ENCODE data around the gene PTPRN2. TPM values are rescaled to one million over a fixed set of nuclear protein-coding genes. Genes with fewer than 3 reads are reported as not detected.

The PTPRN2 gene
- total and polyA plus RNA-seq, 8 donors = 12.2 to 49.2 (median 31.8) TPM

DNA sequence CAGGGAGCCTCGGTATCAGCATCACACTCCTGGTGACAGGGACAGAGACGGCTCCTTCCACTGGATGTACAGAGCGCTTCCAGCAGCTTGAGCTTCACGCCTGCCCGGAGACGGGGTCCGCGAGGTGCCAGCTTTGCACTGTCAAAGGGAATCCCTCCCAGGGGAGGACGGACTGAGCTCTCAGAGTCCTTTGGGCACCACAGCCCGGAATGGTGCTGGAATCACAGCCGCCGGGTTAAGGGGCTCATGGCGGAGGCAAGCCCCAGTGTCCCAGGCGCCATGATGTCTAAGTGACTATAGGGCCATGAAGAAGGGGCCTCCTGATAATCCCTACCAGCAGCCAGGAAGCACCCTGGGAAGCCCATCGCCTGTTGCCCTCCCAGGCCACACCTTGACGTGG, 41.4 kb downstream of the PTPRN2 start:
- no peak overlapping the region for H3K4me3 ChIP-seq
- TF ChIP-seq, protein P1, sequence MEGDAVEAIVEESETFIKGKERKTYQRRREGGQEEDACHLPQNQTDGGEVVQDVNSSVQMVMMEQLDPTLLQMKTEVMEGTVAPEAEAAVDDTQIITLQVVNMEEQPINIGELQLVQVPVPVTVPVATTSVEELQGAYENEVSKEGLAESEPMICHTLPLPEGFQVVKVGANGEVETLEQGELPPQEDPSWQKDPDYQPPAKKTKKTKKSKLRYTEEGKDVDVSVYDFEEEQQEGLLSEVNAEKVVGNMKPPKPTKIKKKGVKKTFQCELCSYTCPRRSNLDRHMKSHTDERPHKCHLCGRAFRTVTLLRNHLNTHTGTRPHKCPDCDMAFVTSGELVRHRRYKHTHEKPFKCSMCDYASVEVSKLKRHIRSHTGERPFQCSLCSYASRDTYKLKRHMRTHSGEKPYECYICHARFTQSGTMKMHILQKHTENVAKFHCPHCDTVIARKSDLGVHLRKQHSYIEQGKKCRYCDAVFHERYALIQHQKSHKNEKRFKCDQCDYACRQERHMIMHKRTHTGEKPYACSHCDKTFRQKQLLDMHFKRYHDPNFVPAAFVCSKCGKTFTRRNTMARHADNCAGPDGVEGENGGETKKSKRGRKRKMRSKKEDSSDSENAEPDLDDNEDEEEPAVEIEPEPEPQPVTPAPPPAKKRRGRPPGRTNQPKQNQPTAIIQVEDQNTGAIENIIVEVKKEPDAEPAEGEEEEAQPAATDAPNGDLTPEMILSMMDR (IDR thresholded peaks at IDR 0.05) = no peak
- 93 to 94% methylated on average over 16 of the region's 16 CpGs for WGBS, 2 donors
- no peaks in the 10 kb centered on the region for H3K4me1 ChIP-seq
- no peaks in the 10 kb centered on the region for H3K9me3 ChIP-seq
- H3K36me3 ChIP-seq = no peaks in the 10 kb centered on the region
- FAIRE-seq (no peak), DNase-seq (peak in 1 of 6 donors; percentile 42), ATAC-seq (no peak)
- H3K27me3 ChIP-seq = no peaks in the 10 kb centered on the region
- H3K27ac ChIP-seq = no peak overlapping the region
- intact Hi-C loops (cut with DNase I) = no loop called here

DNA sequence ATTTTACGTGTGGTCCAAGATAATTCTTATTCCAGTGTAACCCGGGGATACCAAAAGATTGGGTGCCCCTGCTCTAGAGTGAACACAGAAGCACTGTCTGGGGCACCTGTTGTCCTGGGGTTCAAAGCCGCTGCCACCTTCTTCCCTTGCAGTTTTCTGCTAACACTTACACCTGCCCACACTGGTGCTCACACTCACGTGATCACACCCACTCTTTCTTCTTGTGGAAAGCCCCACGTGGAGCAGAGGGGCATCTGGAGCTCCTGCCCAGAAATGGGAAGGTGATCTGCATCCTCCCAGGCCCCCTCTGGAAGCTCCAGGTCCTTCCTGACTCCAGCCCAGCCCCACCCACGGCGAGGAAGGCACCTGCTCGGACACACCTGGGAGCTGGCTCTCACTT, 42.9 kb downstream of the PTPRN2 start:
- DNase-seq (peak in 1 of 6 donors; percentile 24), ATAC-seq (no peak), FAIRE-seq (no peak)
- no peaks in the 10 kb centered on the region for H3K4me1 ChIP-seq
- no peak overlapping the region for H3K27ac ChIP-seq
- TF ChIP-seq, protein P1 (IDR thresholded peaks at IDR 0.05) = no peak
- no peak overlapping the region for H3K4me3 ChIP-seq
- no peaks in the 10 kb centered on the region for H3K27me3 ChIP-seq
- intact Hi-C loops (cut with DNase I) = no loop called here
- 81 to 85% methylated on average over 8 of the region's 8 CpGs for WGBS, 2 donors
- H3K36me3 ChIP-seq = no peaks in the 10 kb centered on the region
- H3K9me3 ChIP-seq = no peaks in the 10 kb centered on the region

DNA sequence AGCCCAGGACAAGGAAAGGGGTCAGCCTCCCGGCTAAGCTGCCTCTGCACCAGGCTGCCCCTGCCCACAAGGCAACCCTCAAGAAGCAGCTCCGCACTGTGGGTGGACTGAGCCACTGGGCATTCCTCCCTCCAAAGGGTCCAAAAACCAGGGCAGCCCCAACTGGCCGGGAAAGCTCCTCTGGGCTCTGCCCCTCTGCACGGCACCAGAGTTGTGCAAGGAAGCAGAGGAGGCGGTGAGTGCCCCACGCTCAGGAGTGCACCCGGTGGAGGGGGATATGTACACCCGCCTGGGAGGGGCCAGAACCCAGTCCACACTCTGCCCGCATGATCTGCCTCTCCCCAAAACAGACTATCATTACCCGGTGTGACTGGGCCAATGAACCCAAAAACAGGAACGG, 43.8 kb downstream of the PTPRN2 start:
- Histone ChIP-seq H3K9me3 (no peaks in the 10 kb centered on the region), H3K36me3 (no peaks in the 10 kb centered on the region), H3K4me3 (no peak overlapping the region), H3K4me1 (no peaks in the 10 kb centered on the region), H3K27me3 (no peaks in the 10 kb centered on the region), H3K27ac (no peak overlapping the region)
- DNase-seq (no peak), FAIRE-seq (no peak), ATAC-seq (no peak)
- intact Hi-C loops (cut with DNase I) = no loop called here
- 90 to 93% methylated on average over 11 of the region's 11 CpGs for WGBS, 2 donors
- TF ChIP-seq, protein P1 (IDR thresholded peaks at IDR 0.05) = no peak

DNA sequence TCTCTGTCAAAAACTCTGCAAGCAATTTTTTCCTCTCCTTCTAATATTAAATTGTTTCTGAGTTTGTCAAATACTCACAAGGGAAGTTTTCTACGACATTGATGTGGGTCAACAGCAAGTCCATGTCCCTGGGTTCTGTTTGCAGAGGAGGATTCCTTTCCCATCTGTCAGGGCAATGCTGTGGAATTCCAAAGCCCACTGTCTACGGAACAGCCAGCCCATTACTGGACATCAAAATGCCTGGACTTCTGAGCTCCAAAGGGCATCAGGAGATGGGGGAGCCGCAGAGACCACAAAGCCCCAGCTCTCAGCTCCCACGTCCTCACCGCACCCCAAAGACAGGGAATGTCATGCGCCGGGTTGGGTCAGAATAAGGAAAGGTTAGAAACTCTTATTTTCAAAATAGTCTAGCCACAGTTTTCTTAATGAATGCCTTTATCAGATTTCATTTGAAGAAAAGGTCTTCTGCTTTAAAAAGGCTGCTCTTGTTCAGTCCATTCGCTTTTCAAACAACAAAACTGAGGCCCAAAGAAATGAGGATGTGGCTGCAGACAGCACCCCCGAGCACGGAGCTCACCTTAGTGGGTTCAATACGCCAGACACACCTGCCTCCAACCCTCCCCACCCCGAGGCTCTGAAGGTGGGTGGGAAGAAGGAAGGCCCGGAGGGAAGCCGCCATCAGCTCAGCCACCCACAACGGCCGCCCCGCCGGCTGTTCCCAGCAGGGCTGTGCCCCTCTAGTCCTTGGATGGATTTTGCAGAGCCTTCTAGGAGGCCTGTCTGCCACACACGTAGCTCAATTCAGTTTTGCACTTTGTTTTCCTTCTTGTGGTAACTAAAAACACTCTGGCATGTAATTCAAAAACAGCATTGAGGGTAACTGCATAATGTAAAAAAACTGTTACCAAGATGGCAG, 44.7 kb downstream of the PTPRN2 start:
- no peaks in the 10 kb centered on the region for H3K36me3 ChIP-seq
- no peak for FAIRE-seq
- H3K4me3 ChIP-seq = no peak overlapping the region
- no peaks in the 10 kb centered on the region for H3K27me3 ChIP-seq
- no peak for DNase-seq
- TF ChIP-seq, protein P1 (IDR thresholded peaks at IDR 0.05) = no peak
- no peaks in the 10 kb centered on the region for H3K4me1 ChIP-seq
- H3K9me3 ChIP-seq = no peaks in the 10 kb centered on the region
- no peak overlapping the region for H3K27ac ChIP-seq
- WGBS, 2 donors = 85 to 86% methylated on average over 19 of the region's 19 CpGs
- ATAC-seq = no peak
- intact Hi-C loops (cut with DNase I) = no loop called here
